Tibial nerve (tissue), 4 donors: Measurements from ENCODE around the gene WNT7A. TPM values are rescaled to one million over a fixed set of nuclear protein-coding genes. Genes with fewer than 3 reads are reported as not detected.

Experiments used
- DNase-seq, 2 donors: peaks; one replicate each; pipeline ENCODE4 v3.0.0-alpha.2; 2019; ENCODE audit warnings: low spot score in 2 of 2
- H3K27ac ChIP-seq, 4 donors: fragments of 200-600 bp; sonication (generic) in 3 of 4; one replicate each; pipeline ENCODE4 v1.5.1; 2017 to 2019; ENCODE audit warnings: mild to moderate bottlenecking in 1 of 4
- H3K27me3 ChIP-seq, 2 donors: fragments of 200-600 bp; sonication (generic) in 1 of 2; one replicate each; pipeline versions ENCODE4 v1.5.1 to v1.6.0; 2017 to 2019
- H3K36me3 ChIP-seq, 3 donors: fragments of 200-600 bp; sonication (generic); one replicate each; pipeline ENCODE4 v1.5.1; 2018 to 2019
- H3K4me1 ChIP-seq, 4 donors: fragments of 200-600 bp; sonication (generic) in 3 of 4; one replicate each; pipeline ENCODE4 v1.5.1; 2017 to 2019
- H3K4me3 ChIP-seq, 4 donors: fragments of 200-600 bp; sonication (generic) in 3 of 4; one replicate each; pipeline ENCODE4 v1.5.1; 2017 to 2019; ENCODE audit warnings: mild to moderate bottlenecking in 1 of 4, moderate library complexity in 1 of 4
- H3K9me3 ChIP-seq, 4 donors: fragments of 200-600 bp; sonication (generic) in 3 of 4; one replicate each; pipeline ENCODE4 v1.5.1; 2017 to 2019
- CTCF ChIP-seq, 5 experiments: fragments of 200-600 bp in 3 of 5; fragments of 450-650 bp in 2 of 5; sonication (generic) in 3 of 5; IDR thresholded peaks; one replicate each; pipeline ENCODE4 v1.5.1; 2016 to 2019; ENCODE audit warnings: antibody characterized with exemption in 5 of 5, mild to moderate bottlenecking in 3 of 5, moderate library complexity in 2 of 5
- EP300 ChIP-seq, 2 donors: sonication (generic); formaldehyde crosslinking; IDR thresholded peaks; one replicate each; pipeline ENCODE4 v1.6.1; 2017; ENCODE audit warnings: antibody characterized with exemption in 2 of 2, mild to moderate bottlenecking in 1 of 2
- POLR2A ChIP-seq, 2 donors: fragments of 450-650 bp; IDR thresholded peaks; one replicate each; pipeline ENCODE4 v1.6.1; 2017; ENCODE audit warnings: antibody characterized with exemption in 2 of 2, mild to moderate bottlenecking in 2 of 2, moderate library complexity in 2 of 2
- WGBS, 2 donors: methylation state at CpG; one replicate each; pipeline ENCODE4 v1.1.5; 2018; 5-methylcytosine and 5-hydroxymethylcytosine counted together
- total RNA-seq, 4 donors: library from RNA; depleted of rRNA; stranded (reverse); fragments of >200 nt; gene quantifications; one replicate each; pipeline ENCODE4 v1.1.0, GENCODE V29; 2016

WNT7A gene
- total RNA-seq, 4 donors from 2014 or later = 0.21 TPM; not detected in 3

- TF ChIP-seq EP300 (IDR thresholded peaks at IDR 0.05) (no peak), POLR2A (IDR thresholded peaks at IDR 0.05) (no peak), CTCF (IDR thresholded peaks at IDR 0.05) (no peak)
- DNase-seq = no peak
- no peak overlapping the region for H3K4me3 ChIP-seq
- H3K36me3 ChIP-seq = no peaks in the 10 kb centered on the region
- no peaks in the 10 kb centered on the region for H3K4me1 ChIP-seq
- H3K27ac ChIP-seq = no peak overlapping the region
- no peaks in the 10 kb centered on the region for H3K27me3 ChIP-seq
- peaks cover 6 to 57% (median 15%) of the 10 kb centered on the region in 4 donors for H3K9me3 ChIP-seq
- WGBS, 2 donors = 34 to 44% methylated on average over 9 to 11 of the region's 11 CpGs
Observed at GRCh38 chr3:13812034-13812471, 67.8 kb downstream of the WNT7A start.

GRCh38 chr3:13811614-13812013 lies 68.3 kb downstream of the WNT7A start:
- Histone ChIP-seq H3K27ac (no peak overlapping the region), H3K9me3 (peaks cover 6 to 57% (median 15%) of the 10 kb centered on the region in 4 donors), H3K27me3 (no peaks in the 10 kb centered on the region), H3K36me3 (no peaks in the 10 kb centered on the region), H3K4me1 (no peaks in the 10 kb centered on the region), H3K4me3 (no peak overlapping the region)
- DNase-seq = no peak
- 41 to 54% methylated on average over 8 of the region's 8 CpGs for WGBS, 2 donors
- TF ChIP-seq CTCF (IDR thresholded peaks at IDR 0.05) (no peak), EP300 (IDR thresholded peaks at IDR 0.05) (no peak), POLR2A (IDR thresholded peaks at IDR 0.05) (no peak)

GRCh38 chr3:13808550-13808949 lies 71.3 kb downstream of the WNT7A start:
- Histone ChIP-seq H3K27me3 (no peaks in the 10 kb centered on the region), H3K4me1 (no peaks in the 10 kb centered on the region), H3K27ac (no peak overlapping the region), H3K36me3 (no peaks in the 10 kb centered on the region), H3K4me3 (no peak overlapping the region), H3K9me3 (peaks cover 0 to 39% (median 0%) of the 10 kb centered on the region in 4 donors)
- 75 to 83% methylated on average over 8 of the region's 8 CpGs for WGBS, 2 donors
- no peak for DNase-seq
- TF ChIP-seq POLR2A (IDR thresholded peaks at IDR 0.05) = no peak
- TF ChIP-seq EP300 (IDR thresholded peaks at IDR 0.05) = no peak
- TF ChIP-seq CTCF (IDR thresholded peaks at IDR 0.05) = no peak

- no peak for DNase-seq
- Histone ChIP-seq H3K27ac (no peak overlapping the region), H3K4me1 (no peaks in the 10 kb centered on the region), H3K4me3 (no peak overlapping the region), H3K36me3 (no peaks in the 10 kb centered on the region), H3K9me3 (peaks cover 0 to 20% (median 0%) of the 10 kb centered on the region in 4 donors), H3K27me3 (no peaks in the 10 kb centered on the region)
- TF ChIP-seq CTCF (IDR thresholded peaks at IDR 0.05) (no peak), EP300 (IDR thresholded peaks at IDR 0.05) (no peak), POLR2A (IDR thresholded peaks at IDR 0.05) (no peak)
- WGBS, 2 donors = 82 to 85% methylated on average over 14 to 15 of the region's 15 CpGs
Observed at GRCh38 chr3:13801361-13802204, 78.3 kb downstream of the WNT7A start.

GRCh38 chr3:13800064-13800463 lies 79.8 kb downstream of the WNT7A start:
- DNase-seq = no peak
- H3K9me3 ChIP-seq = peaks cover 0 to 7% (median 0%) of the 10 kb centered on the region in 4 donors
- H3K4me3 ChIP-seq = no peak overlapping the region
- H3K27me3 ChIP-seq = no peaks in the 10 kb centered on the region
- no peaks in the 10 kb centered on the region for H3K36me3 ChIP-seq
- 82 to 95% methylated on average over 4 to 6 of the region's 6 CpGs for WGBS, 2 donors
- no peaks in the 10 kb centered on the region for H3K4me1 ChIP-seq
- TF ChIP-seq POLR2A (IDR thresholded peaks at IDR 0.05) (no peak), CTCF (IDR thresholded peaks at IDR 0.05) (no peak)
- H3K27ac ChIP-seq = no peak overlapping the region
